IMR-90 (cell line): Measurements from ENCODE around the gene ANKRD13D. TPM values are rescaled to one million over a fixed set of nuclear protein-coding genes. Genes with fewer than 3 reads are reported as not detected.

Source experiments
- ATAC-seq: fragments of 200-7000 bp; cut with Tn5 transposase; 2 replicates; pipeline ENCODE4 v1.9.1; 2020; ENCODE audit warnings: low read depth, mild to moderate bottlenecking, moderate library complexity
- BruUV-seq: library from RNA; stranded (reverse); fragments of 400-500 nt; replicated peaks from 2 replicates; lab custom pipeline; 2021; lab: Mats Ljungman, UMichigan
- CTCF ChIA-PET: fragments of 300-600 bp; formaldehyde crosslinking; extraction: SDS; loops from one replicate; lab custom pipeline; 2021; ENCODE audit warnings: antibody characterized with exemption; lab: Yijun Ruan, JAX
- POLR2A ChIA-PET: fragments of 300-600 bp; sonication (Branson Sonifier 250); formaldehyde crosslinking; loops from one replicate; lab custom pipeline; 2022; ENCODE audit warnings: antibody characterized with exemption; ENCODE audit not compliant: unreplicated experiment; lab: Charles Lee
- DNase-seq: peaks from one replicate; pipeline ENCODE4 v3.0.0; 2013
- H2AFZ ChIP-seq: replicated peaks from 2 replicates; pipeline ENCODE3; 2013; ENCODE audit warnings: low read length, mild to moderate bottlenecking; ENCODE audit not compliant: poor library complexity
- H2AK5ac ChIP-seq: 2 replicates; pipeline ENCODE4 v1.6.1; 2013; ENCODE audit warnings: low read depth, low read length, inconsistent platforms
- H2AK9ac ChIP-seq: replicated peaks from 2 replicates; pipeline ENCODE3; 2013; ENCODE audit warnings: mild to moderate bottlenecking, low read depth, low read length, moderate library complexity; ENCODE audit not compliant: poor library complexity
- H2BK120ac ChIP-seq: 2 replicates; pipeline ENCODE4 v1.6.1; 2013; ENCODE audit warnings: low read depth, low read length, inconsistent platforms
- H2BK15ac ChIP-seq: 3 replicates; pipeline ENCODE4 v1.6.1; 2013; ENCODE audit warnings: low read depth, low read length, inconsistent platforms
- H2BK20ac ChIP-seq: 2 replicates; pipeline ENCODE4 v1.6.1; 2013; ENCODE audit warnings: low read depth, mild to moderate bottlenecking, inconsistent platforms, low read length, moderate library complexity
- H2BK5ac ChIP-seq: 2 replicates; pipeline ENCODE4 v1.6.1; 2013; ENCODE audit warnings: mild to moderate bottlenecking, low read depth, low read length, inconsistent platforms; ENCODE audit not compliant: poor library complexity, severe bottlenecking
- H3K14ac ChIP-seq: replicated peaks from 2 replicates; pipeline ENCODE4 v1.6.1; 2013; ENCODE audit warnings: low read depth, low read length, inconsistent platforms
- H3K18ac ChIP-seq: 2 replicates; pipeline ENCODE4 v1.6.1; 2013; ENCODE audit warnings: low read depth, low read length, control low read depth
- H3K23ac ChIP-seq: 2 replicates; pipeline ENCODE4 v1.6.1; 2013; ENCODE audit warnings: low read depth, low read length, inconsistent platforms
- H3K27ac ChIP-seq: 2 replicates; pipeline ENCODE4 v1.5.1; 2013; ENCODE audit warnings: mild to moderate bottlenecking, control low read depth, low read length; ENCODE audit not compliant: insufficient read depth
- H3K27me3 ChIP-seq: 2 replicates; pipeline ENCODE4 v1.6.1; 2013; ENCODE audit warnings: low read length; ENCODE audit not compliant: control insufficient read depth, insufficient read depth
- H3K36me3 ChIP-seq: 2 replicates; pipeline ENCODE4 v1.6.1; 2013; ENCODE audit warnings: low read length, mixed read lengths; ENCODE audit not compliant: control insufficient read depth, insufficient read depth
- H3K4ac ChIP-seq: 2 replicates; pipeline ENCODE4 v1.6.1; 2013; ENCODE audit warnings: low read depth, low read length, inconsistent platforms
- H3K4me1 ChIP-seq: 2 replicates; pipeline ENCODE4 v1.6.1; 2013; ENCODE audit warnings: low read length, mixed read lengths; ENCODE audit not compliant: control insufficient read depth, insufficient read depth
- H3K4me2 ChIP-seq: 2 replicates; pipeline ENCODE4 v1.6.1; 2013; ENCODE audit warnings: low read depth, mild to moderate bottlenecking, control low read depth, low read length, moderate library complexity
- H3K4me3 ChIP-seq: 2 replicates; pipeline ENCODE4 v1.5.1; 2013; ENCODE audit warnings: low read depth, mild to moderate bottlenecking, control low read depth, low read length, moderate library complexity; ENCODE audit not compliant: insufficient read depth
- H3K56ac ChIP-seq: 2 replicates; pipeline ENCODE4 v1.6.1; 2013; ENCODE audit warnings: low read length, inconsistent platforms; ENCODE audit not compliant: insufficient read depth; ENCODE audit errors: extremely low read depth
- H3K79me1 ChIP-seq, 2 experiments: 2 replicates each; pipeline ENCODE4 v1.6.1; 2013; ENCODE audit warnings: low read length in 2 of 2, inconsistent platforms in 1 of 2, low read depth in 1 of 2
- H3K9ac ChIP-seq: 2 replicates; pipeline ENCODE4 v1.6.1; 2013; ENCODE audit warnings: low read depth, low read length, control low read depth
- H3K9me1 ChIP-seq: 2 replicates; pipeline ENCODE4 v1.6.1; 2013; ENCODE audit warnings: low read length, inconsistent platforms; ENCODE audit not compliant: insufficient read depth
- H3K9me3 ChIP-seq: 2 replicates; pipeline ENCODE4 v1.6.1; 2013; ENCODE audit warnings: low read length; ENCODE audit not compliant: control insufficient read depth, insufficient read depth
- H4K20me1 ChIP-seq: 2 replicates; pipeline ENCODE4 v1.6.1; 2013; ENCODE audit warnings: low read length, inconsistent platforms; ENCODE audit not compliant: insufficient read depth
- H4K5ac ChIP-seq: 2 replicates; pipeline ENCODE4 v1.6.1; 2013; ENCODE audit warnings: mild to moderate bottlenecking, low read depth, low read length, control low read depth
- H4K8ac ChIP-seq, 2 experiments: 2 replicates each; pipeline ENCODE4 v1.6.1; 2013; ENCODE audit warnings: low read depth in 2 of 2, low read length in 2 of 2, control low read depth in 1 of 2, inconsistent platforms in 1 of 2
- H4K91ac ChIP-seq: 2 replicates; pipeline ENCODE4 v1.6.1; 2013; ENCODE audit warnings: low read depth, low read length, inconsistent platforms; ENCODE audit not compliant: insufficient read depth
- BHLHE40 ChIP-seq: fragments of 150-350 bp; IDR thresholded peaks from 2 replicates; pipeline ENCODE4 v1.6.1; 2016; ENCODE audit warnings: mild to moderate bottlenecking, low read depth, low read length
- CHD1 ChIP-seq: IDR thresholded peaks from 2 replicates; pipeline ENCODE4 v1.6.1; 2012; ENCODE audit warnings: low read depth, low read length, improper control_type of control experiment
- ELK1 ChIP-seq: fragments of 150-350 bp; IDR thresholded peaks from 2 replicates; pipeline ENCODE4 v1.6.1; 2016; ENCODE audit warnings: low read depth, mild to moderate bottlenecking, low read length, moderate library complexity, borderline replicate concordance
- MAFK ChIP-seq: IDR thresholded peaks from 2 replicates; pipeline ENCODE4 v1.6.1; 2012; ENCODE audit warnings: low read depth, low read length, improper control_type of control experiment
- MAZ ChIP-seq: IDR thresholded peaks from 2 replicates; pipeline ENCODE4 v1.6.1; 2012; ENCODE audit warnings: low read depth, mild to moderate bottlenecking, low read length, improper control_type of control experiment, moderate library complexity, borderline replicate concordance
- NFE2L2 ChIP-seq: fragments of 150-350 bp; IDR thresholded peaks from 2 replicates; pipeline ENCODE4 v1.6.1; 2016; ENCODE audit warnings: low read depth, mild to moderate bottlenecking, low read length
- RAD21 ChIP-seq: IDR thresholded peaks from 2 replicates; pipeline ENCODE4 v1.6.1; 2012; ENCODE audit warnings: low read length, improper control_type of control experiment
- WGBS, 2 experiments: methylation state at CpG; one replicate each; pipeline versions ENCODE4 v1.1.5 to v1.1.7; 2013; ENCODE audit warnings: missing lambda C conversion rate in 2 of 2; ENCODE audit not compliant: insufficient read length in 1 of 2; ENCODE audit errors: extremely low coverage in 2 of 2; 5-methylcytosine and 5-hydroxymethylcytosine counted together
- dilution Hi-C: fragments of 300-500 bp; cut with HindIII; formaldehyde crosslinking; loops from one replicate; pipeline ENCODE4 v1.14.3; 2018; ENCODE audit warnings: low sequenced_read_pairs; ENCODE audit not compliant: unreplicated experiment
- in situ Hi-C: fragments of 300-500 bp; cut with MboI; formaldehyde crosslinking; loops from 3 replicates; pipeline ENCODE4 v1.14.3; 2019; ENCODE audit warnings: low sequenced_read_pairs, inconsistent platforms, mixed read lengths
- intact Hi-C: fragments of 100-400 bp; cut with micrococcal nuclease; formaldehyde crosslinking; loops from 2 replicates; pipeline ENCODE4 v1.10.0; 2022
- polyA plus RNA-seq, 3 experiments: library from polyadenylated mRNA; depleted of rRNA; stranded (reverse); fragments of >200 nt; gene quantifications; 2 replicates each; pipeline ENCODE4 v1.2.3, GENCODE V29; 2012; ENCODE audit warnings: low replicate concordance in 1 of 3
- total RNA-seq: library from RNA; depleted of rRNA; stranded (reverse); fragments of >200 nt; gene quantifications from 2 replicates; pipeline ENCODE4 v1.2.3, GENCODE V29; 2012
- TF ChIP-seq, protein P1 (sequence below): conservative IDR thresholded peaks from 2 replicates; pipeline ENCODE4 v1.5.1; 2012; ENCODE audit warnings: mild to moderate bottlenecking, low read depth, low read length, improper control_type of control experiment

Gene ANKRD13D
- total and polyA plus RNA-seq, 2 of the 4 experiments (the other 2 are of a cell fraction), result 7.3 to 38.4 TPM

GRCh38 chr11:67320011-67320410 lies 30.9 kb downstream of the ANKRD13D start:
- H3K4me3 ChIP-seq, result no peak overlapping the region
- WGBS, 2 experiments, result no CpG with 5 or more reads among the region's 3 CpGs
- no peak overlapping the region for H3K56ac ChIP-seq
- no peaks in the 10 kb centered on the region for H3K36me3 ChIP-seq
- no peak overlapping the region for H3K23ac ChIP-seq
- H4K8ac ChIP-seq, result no peak overlapping the region
- POLR2A ChIA-PET, result no interaction called here
- no peak overlapping the region for H4K5ac ChIP-seq
- intact Hi-C loops (no loop called here), dilution Hi-C loops (no loop called here), in situ Hi-C loops (no loop called here)
- no peak overlapping the region for H3K18ac ChIP-seq
- TF ChIP-seq NFE2L2 (no peak), ELK1 (no peak), MAZ (no peak), CHD1 (no peak), MAFK (no peak), BHLHE40 (no peak), RAD21 (no peak)
- TF ChIP-seq, protein P1, sequence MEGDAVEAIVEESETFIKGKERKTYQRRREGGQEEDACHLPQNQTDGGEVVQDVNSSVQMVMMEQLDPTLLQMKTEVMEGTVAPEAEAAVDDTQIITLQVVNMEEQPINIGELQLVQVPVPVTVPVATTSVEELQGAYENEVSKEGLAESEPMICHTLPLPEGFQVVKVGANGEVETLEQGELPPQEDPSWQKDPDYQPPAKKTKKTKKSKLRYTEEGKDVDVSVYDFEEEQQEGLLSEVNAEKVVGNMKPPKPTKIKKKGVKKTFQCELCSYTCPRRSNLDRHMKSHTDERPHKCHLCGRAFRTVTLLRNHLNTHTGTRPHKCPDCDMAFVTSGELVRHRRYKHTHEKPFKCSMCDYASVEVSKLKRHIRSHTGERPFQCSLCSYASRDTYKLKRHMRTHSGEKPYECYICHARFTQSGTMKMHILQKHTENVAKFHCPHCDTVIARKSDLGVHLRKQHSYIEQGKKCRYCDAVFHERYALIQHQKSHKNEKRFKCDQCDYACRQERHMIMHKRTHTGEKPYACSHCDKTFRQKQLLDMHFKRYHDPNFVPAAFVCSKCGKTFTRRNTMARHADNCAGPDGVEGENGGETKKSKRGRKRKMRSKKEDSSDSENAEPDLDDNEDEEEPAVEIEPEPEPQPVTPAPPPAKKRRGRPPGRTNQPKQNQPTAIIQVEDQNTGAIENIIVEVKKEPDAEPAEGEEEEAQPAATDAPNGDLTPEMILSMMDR, result no peak
- no peak overlapping the region for H3K14ac ChIP-seq
- BruUV-seq, result no TSS peak
- H3K4ac ChIP-seq, result no peak overlapping the region
- DNase-seq, result peak; percentile 71
- no peak overlapping the region for H2AK5ac ChIP-seq
- ATAC-seq, result peak; percentile 15
- no peak overlapping the region for H2BK120ac ChIP-seq
- no peak overlapping the region for H2BK5ac ChIP-seq
- no peak overlapping the region for H3K9ac ChIP-seq
- H3K79me1 ChIP-seq, result no peaks in the 10 kb centered on the region; a peak in 1 of 4 replicates
- peaks cover 6% of the 10 kb centered on the region; the same call in 1 of the 2 replicates for H4K20me1 ChIP-seq
- no peaks in the 10 kb centered on the region for H3K9me3 ChIP-seq
- 0 out of 2 replicates have a peak, but pooled peaks cover 2% of the 10 kb centered on the region for H3K4me1 ChIP-seq
- peaks cover 3% of the 10 kb centered on the region; the same call in 1 of the 2 replicates for H3K9me1 ChIP-seq
- H3K4me2 ChIP-seq, result no peak overlapping the region
- no peak overlapping the region for H2AFZ ChIP-seq
- no peak overlapping the region for H4K91ac ChIP-seq
- H2AK9ac ChIP-seq, result no peak overlapping the region
- no peak overlapping the region for H2BK15ac ChIP-seq
- no peaks in the 10 kb centered on the region for H3K27me3 ChIP-seq
- CTCF ChIA-PET, result interaction anchor here (0.7 kb wide), 2 partner anchors 10 to 63 kb away, joined by 3 read pairs; no protein-coding TSS in a partner anchor
- H2BK20ac ChIP-seq, result no peak overlapping the region
- H3K27ac ChIP-seq, result no peak overlapping the region
